Keratinocyte (primary cell): ENCODE data around the gene ESYT3. TPM values are rescaled to one million over a fixed set of nuclear protein-coding genes. Genes with fewer than 3 reads are reported as not detected.

Source experiments
- DNase-seq: peaks from one replicate; pipeline ENCODE4 v3.0.0-alpha.2; 2011; ENCODE audit warnings: low read depth, missing footprints, low spot score
- FAIRE-seq: peaks from 2 replicates; lab custom pipeline; 2011; peaks lifted over from hg19 to GRCh38; lab: Jason Lieb, UNC
- H2AFZ ChIP-seq: 2 replicates; pipeline ENCODE4 v1.6.0; 2012; ENCODE audit warnings: low read length, control low read depth, inconsistent platforms; ENCODE audit not compliant: control insufficient read depth
- H3K27ac ChIP-seq: 2 replicates; pipeline ENCODE4 v1.5.1; 2011; ENCODE audit warnings: low read length; ENCODE audit not compliant: control insufficient read depth, insufficient read depth
- H3K27me3 ChIP-seq: 3 replicates; pipeline ENCODE4 v1.6.0; 2011; ENCODE audit warnings: low read length; ENCODE audit not compliant: control insufficient read depth, insufficient read depth; ENCODE audit errors: extremely low read depth
- H3K36me3 ChIP-seq, 2 experiments: 2 replicates in 1 of 2; 3 replicates in 1 of 2; pipeline ENCODE4 v1.5.1; 2011; ENCODE audit warnings: low read length in 2 of 2, mild to moderate bottlenecking in 1 of 2; ENCODE audit not compliant: control insufficient read depth in 2 of 2, insufficient read depth in 2 of 2; ENCODE audit errors: extremely low read depth in 1 of 2
- H3K4me1 ChIP-seq: 3 replicates; pipeline ENCODE4 v1.5.1; 2011; ENCODE audit warnings: low read length; ENCODE audit not compliant: control insufficient read depth, insufficient read depth; ENCODE audit errors: extremely low read depth
- H3K4me2 ChIP-seq: 3 replicates; pipeline ENCODE4 v1.6.0; 2011; ENCODE audit warnings: low read depth, low read length; ENCODE audit not compliant: control insufficient read depth, insufficient read depth; ENCODE audit errors: extremely low read depth
- H3K4me3 ChIP-seq, 3 experiments: fragments of 200-600 bp in 1 of 3; sonication (generic) in 1 of 3; 2 replicates in 2 of 3; 3 replicates in 1 of 3; pipeline ENCODE4 v1.5.1; 2011 to 2016; ENCODE audit warnings: low read length in 3 of 3, mild to moderate bottlenecking in 3 of 3, control low read depth in 2 of 3, inconsistent platforms in 1 of 3, low read depth in 1 of 3, mixed read lengths in 1 of 3, mixed run types in 1 of 3, moderate library complexity in 1 of 3; ENCODE audit not compliant: control insufficient read depth in 2 of 3, insufficient read depth in 2 of 3; ENCODE audit errors: extremely low read depth in 1 of 3
- H3K79me2 ChIP-seq: 2 replicates; pipeline ENCODE4 v1.6.0; 2012; ENCODE audit warnings: low read length; ENCODE audit not compliant: control insufficient read depth, insufficient read depth
- H3K9ac ChIP-seq: 3 replicates; pipeline ENCODE4 v1.6.0; 2011; ENCODE audit warnings: low read length; ENCODE audit not compliant: control insufficient read depth, insufficient read depth; ENCODE audit errors: extremely low read depth
- H3K9me1 ChIP-seq: 3 replicates; pipeline ENCODE4 v1.6.0; 2011; ENCODE audit warnings: low read length; ENCODE audit not compliant: control insufficient read depth, insufficient read depth; ENCODE audit errors: extremely low read depth
- H3K9me3 ChIP-seq: 2 replicates; pipeline ENCODE4 v1.5.1; 2012; ENCODE audit warnings: low read depth, low read length; ENCODE audit not compliant: control insufficient read depth
- H4K20me1 ChIP-seq: 3 replicates; pipeline ENCODE4 v1.6.0; 2011; ENCODE audit warnings: low read length; ENCODE audit not compliant: control insufficient read depth, insufficient read depth; ENCODE audit errors: extremely low read depth
- CTCF ChIP-seq, 3 experiments: IDR thresholded peaks in 1 of 3; conservative IDR thresholded peaks in 1 of 3; optimal IDR thresholded peaks in 1 of 3; 2 replicates in 2 of 3; 3 replicates in 1 of 3; pipeline versions ENCODE3 to v1.5.1; 2011; ENCODE audit warnings: low read length in 3 of 3, mild to moderate bottlenecking in 3 of 3, moderate library complexity in 2 of 3, control low read depth in 1 of 3, inconsistent platforms in 1 of 3; ENCODE audit not compliant: insufficient read depth in 2 of 3; ENCODE audit errors: extremely low read depth in 1 of 3
- EZH2 ChIP-seq: IDR thresholded peaks from one replicate; pipeline ENCODE4 v1.6.1; 2012; ENCODE audit warnings: inconsistent platforms, mild to moderate bottlenecking, low read length, moderate library complexity
- dilution Hi-C: fragments of 300-500 bp; cut with MboI; formaldehyde crosslinking; loops from one replicate; pipeline ENCODE4 v1.7.0; 2020; ENCODE audit warnings: low sequenced_read_pairs; ENCODE audit not compliant: extremely low pct_ligation_motif_present
- polyA plus RNA-seq, 5 experiments: library from polyadenylated mRNA; depleted of rRNA in 3 of 5; stranded (reverse) in 3 of 5; stranded (forward) in 1 of 5; unstranded in 1 of 5; fragments of >200 nt; gene quantifications; 1 replicate in 1 of 5; 2 replicates in 3 of 5; 3 replicates in 1 of 5; pipeline versions ENCODE4 v1.2.1 to v1.2.3, GENCODE V29; 2011 to 2012; ENCODE audit warnings: missing spikeins in 2 of 5, low read depth in 1 of 5, low replicate concordance in 1 of 5

ESYT3 gene
- polyA plus RNA-seq, 1 donor (not counting 4 experiments of a cell fraction or from before 2014, with no cell fraction given), result 0.62 TPM

- Histone ChIP-seq H2AFZ (no peak overlapping the region), H3K9me3 (no peaks in the 10 kb centered on the region), H3K9me1 (no peaks in the 10 kb centered on the region), H3K4me3 (no peak overlapping the region), H4K20me1 (no peaks in the 10 kb centered on the region), H3K79me2 (no peaks in the 10 kb centered on the region), H3K4me2 (no peak overlapping the region), H3K4me1 (peaks cover 12% of the 10 kb centered on the region), H3K27ac (no peak overlapping the region), H3K9ac (no peak overlapping the region), H3K27me3 (no peaks in the 10 kb centered on the region), H3K36me3 (no peaks in the 10 kb centered on the region)
- no peak for TF ChIP-seq CTCF (optimal IDR thresholded peaks at IDR 0.05 in 1 of 3, IDR thresholded peaks at IDR 0.05 in 1 of 3, conservative IDR thresholded peaks at IDR 0.05 in 1 of 3; ENCODE audit: extremely low read depth in 1 of 3, insufficient read depth in 2 of 3, low read length in 3 of 3)
- no peak for TF ChIP-seq EZH2
- FAIRE-seq (no peak), DNase-seq (no peak)
- dilution Hi-C loops, result no loop called here
Measured at GRCh38 chr3:138390582-138390932, 43.9 kb upstream of the ESYT3 start.

GRCh38 chr3:138394156-138394555, 40.3 kb upstream of the ESYT3 start:
- Histone ChIP-seq H3K9me3 (no peaks in the 10 kb centered on the region), H3K79me2 (no peaks in the 10 kb centered on the region), H3K9ac (no peak overlapping the region), H3K9me1 (no peaks in the 10 kb centered on the region), H4K20me1 (no peaks in the 10 kb centered on the region), H3K27ac (no peak overlapping the region), H3K27me3 (no peaks in the 10 kb centered on the region), H2AFZ (no peak overlapping the region), H3K4me2 (no peak overlapping the region), H3K4me1 (peaks cover 12% of the 10 kb centered on the region), H3K36me3 (no peaks in the 10 kb centered on the region), H3K4me3 (no peak overlapping the region)
- TF ChIP-seq CTCF (optimal IDR thresholded peaks at IDR 0.05 in 1 of 3, IDR thresholded peaks at IDR 0.05 in 1 of 3, conservative IDR thresholded peaks at IDR 0.05 in 1 of 3; ENCODE audit: extremely low read depth in 1 of 3, insufficient read depth in 2 of 3, low read length in 3 of 3) (no peak), EZH2 (no peak)
- dilution Hi-C loops, result no loop called here
- DNase-seq (no peak), FAIRE-seq (no peak)
